GM10847 (cell line): ENCODE measurements around the gene ARHGAP24.

Source experiments
- POLR2A ChIP-seq: IDR thresholded peaks from 2 replicates; pipeline ENCODE4 v1.6.1; 2011; ENCODE audit not compliant: insufficient read length; ENCODE audit errors: extremely low read depth

The ARHGAP24 gene

GRCh38 chr4:85717351-85717750 lies 242.4 kb downstream of the ARHGAP24 start:
- no peak for TF ChIP-seq POLR2A

- no peak for TF ChIP-seq POLR2A
Measured at GRCh38 chr4:85717847-85718246, 242.9 kb downstream of the ARHGAP24 start.

- no peak for TF ChIP-seq POLR2A
Measured at GRCh38 chr4:85720735-85721134, 245.8 kb downstream of the ARHGAP24 start.

GRCh38 chr4:85722401-85722800 lies 247.5 kb downstream of the ARHGAP24 start:
- no peak for TF ChIP-seq POLR2A

GRCh38 chr4:85722807-85723206 lies 247.9 kb downstream of the ARHGAP24 start:
- no peak for TF ChIP-seq POLR2A

- TF ChIP-seq POLR2A, result no peak
Measured at GRCh38 chr4:85724791-85725563, 250.0 kb downstream of the ARHGAP24 start.

- no peak for TF ChIP-seq POLR2A
Measured at GRCh38 chr4:85725721-85726170, 250.8 kb downstream of the ARHGAP24 start.

GRCh38 chr4:85726555-85726954 lies 251.6 kb downstream of the ARHGAP24 start:
- no peak for TF ChIP-seq POLR2A

- no peak for TF ChIP-seq POLR2A
Measured at GRCh38 chr4:85728464-85728863, 253.5 kb downstream of the ARHGAP24 start.

GRCh38 chr4:85732124-85732523 lies 257.2 kb downstream of the ARHGAP24 start:
- TF ChIP-seq POLR2A, result no peak

GRCh38 chr4:85733798-85734197 lies 258.8 kb downstream of the ARHGAP24 start:
- TF ChIP-seq POLR2A, result no peak

GRCh38 chr4:85734424-85734831 lies 259.5 kb downstream of the ARHGAP24 start:
- TF ChIP-seq POLR2A, result no peak

GRCh38 chr4:85736571-85736970 lies 261.6 kb downstream of the ARHGAP24 start:
- no peak for TF ChIP-seq POLR2A

- no peak for TF ChIP-seq POLR2A
Measured at GRCh38 chr4:85737254-85737653, 262.3 kb downstream of the ARHGAP24 start.

- TF ChIP-seq POLR2A, result no peak
Measured at GRCh38 chr4:85738721-85739120, 263.8 kb downstream of the ARHGAP24 start.

- TF ChIP-seq POLR2A, result no peak
Measured at GRCh38 chr4:85740431-85740861, 265.5 kb downstream of the ARHGAP24 start.

- TF ChIP-seq POLR2A, result no peak
Measured at GRCh38 chr4:85741381-85741780, 266.4 kb downstream of the ARHGAP24 start.

- no peak for TF ChIP-seq POLR2A
Measured at GRCh38 chr4:85741921-85742591, 267.1 kb downstream of the ARHGAP24 start.
